SK-MEL-5 (cell line): ENCODE data around the gene MS4A14. TPM values are rescaled to one million over a fixed set of nuclear protein-coding genes. Genes with fewer than 3 reads are reported as not detected.
"Not testable (repeated sequence)": the region's sequence is repeated elsewhere in the genome, so short reads cannot be mapped to it uniquely, and the experiment has no call there.

ENCODE experiments used
- DNase-seq: peaks from one replicate; pipeline ENCODE4 v3.0.0-alpha.2; 2016; ENCODE audit warnings: low read depth, low spot score
- in situ Hi-C: cut with HindIII; loops from 2 replicates; pipeline ENCODE4 v1.10.0; 2016; ENCODE audit warnings: low sequenced_read_pairs, high pct_unique_total_duplicates, low pct_unique_long_range_greater_than_20kb
- total RNA-seq: library from RNA; depleted of rRNA; stranded (reverse); fragments of >200 nt; shearing (Covaris generic); gene quantifications from 2 replicates; pipeline ENCODE4 v1.2.3, GENCODE V29; 2014; rRNA removed

The MS4A14 gene
- total RNA-seq, 1 experiment from 2014 or later = not detected

DNA sequence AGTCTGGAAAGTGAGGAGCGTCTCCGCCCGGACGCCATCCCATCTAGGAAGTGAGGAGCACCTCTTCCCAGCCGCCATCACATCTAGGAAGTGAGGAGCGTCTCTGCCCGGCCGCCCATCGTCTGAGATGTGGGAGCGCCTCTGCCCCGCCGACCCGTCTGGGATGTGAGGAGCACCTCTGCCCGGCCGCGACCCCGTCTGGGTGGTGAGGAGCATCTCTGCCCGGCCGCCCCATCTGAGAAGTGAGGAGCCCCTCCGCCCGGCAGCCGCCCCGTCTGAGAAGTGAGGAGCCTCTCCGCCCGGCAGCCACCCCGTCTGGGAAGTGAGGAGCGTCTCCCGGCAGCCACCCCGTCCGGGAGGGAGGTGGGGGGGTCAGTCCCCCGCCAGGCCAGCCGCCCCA lies 54.9 kb downstream of the MS4A14 start:
- DNase-seq, in situ Hi-C loops: not testable (repeated sequence)

DNA sequence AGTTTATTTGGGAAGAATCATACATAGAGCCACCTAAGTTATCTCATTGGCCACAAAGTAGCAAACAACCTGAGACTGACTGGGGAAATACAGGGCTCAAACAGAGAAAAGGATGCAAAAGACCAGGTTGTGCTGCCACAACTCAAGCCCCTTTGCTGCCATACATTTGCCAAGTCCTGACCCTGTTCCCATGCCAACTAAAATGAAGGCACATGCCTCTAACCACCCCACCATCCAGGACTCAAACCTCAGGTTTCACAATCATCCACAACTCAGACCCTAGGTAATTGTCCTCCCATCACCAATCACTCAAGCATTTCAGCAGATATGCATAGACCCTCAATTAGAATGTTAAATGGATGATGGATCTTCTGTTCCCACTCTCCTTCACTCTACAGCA lies 58.0 kb downstream of the MS4A14 start:
- DNase-seq = no peak
- in situ Hi-C loops = no loop called here

DNA sequence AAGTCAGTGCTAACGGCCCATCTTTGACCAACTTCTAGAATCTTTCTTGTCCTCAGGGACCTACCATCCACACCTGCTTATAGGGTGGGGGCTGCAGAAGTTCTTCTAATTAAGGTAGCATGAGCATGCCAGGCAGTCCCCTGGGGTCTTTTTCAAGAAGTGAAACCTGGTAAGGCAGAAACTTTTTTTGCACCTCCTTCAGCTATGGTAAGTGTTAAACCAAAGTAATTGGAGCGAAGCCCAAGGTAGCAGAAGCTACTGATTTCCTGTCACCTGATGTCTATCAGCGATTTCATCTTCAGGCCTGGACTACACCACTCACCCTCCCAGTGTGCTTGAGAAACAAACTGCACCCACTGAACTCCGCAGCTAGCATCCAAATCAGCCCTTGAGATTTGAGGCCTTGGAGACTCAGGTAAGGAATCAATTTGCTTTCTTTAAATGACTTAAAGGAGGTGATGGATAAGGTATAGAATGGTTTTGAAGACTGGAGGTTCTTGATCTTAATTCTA lies 59.3 kb downstream of the MS4A14 start, which contains the start of gene MS4A1:
Gene MS4A1 (plus strand): TSS at position 317 of the 512 bp plus-strand sequence. CDS start 6,528 bp downstream, outside the sequence.
- in situ Hi-C loops = no loop called here
- no peak for DNase-seq

DNA sequence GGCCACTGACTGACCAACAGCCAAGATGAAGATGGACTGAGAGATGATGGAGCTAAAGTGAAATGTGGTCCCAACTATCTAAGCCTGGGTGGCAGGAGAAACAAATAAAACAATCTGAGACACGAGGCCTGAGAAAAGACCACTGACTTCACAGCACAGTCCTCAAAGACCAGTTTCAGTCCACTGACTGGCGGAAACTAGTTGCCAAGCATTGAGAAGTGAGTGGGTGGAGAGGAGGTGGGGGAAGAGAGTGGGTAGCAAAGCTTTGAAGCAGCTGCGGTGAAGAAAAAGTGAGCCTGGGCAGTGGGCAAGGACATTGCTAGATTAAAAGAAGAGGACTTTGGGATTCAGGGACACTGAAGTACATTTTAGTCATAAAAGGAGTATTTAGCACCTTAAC lies 61.3 kb downstream of the MS4A14 start:
- DNase-seq = no peak
- in situ Hi-C loops = no loop called here

DNA sequence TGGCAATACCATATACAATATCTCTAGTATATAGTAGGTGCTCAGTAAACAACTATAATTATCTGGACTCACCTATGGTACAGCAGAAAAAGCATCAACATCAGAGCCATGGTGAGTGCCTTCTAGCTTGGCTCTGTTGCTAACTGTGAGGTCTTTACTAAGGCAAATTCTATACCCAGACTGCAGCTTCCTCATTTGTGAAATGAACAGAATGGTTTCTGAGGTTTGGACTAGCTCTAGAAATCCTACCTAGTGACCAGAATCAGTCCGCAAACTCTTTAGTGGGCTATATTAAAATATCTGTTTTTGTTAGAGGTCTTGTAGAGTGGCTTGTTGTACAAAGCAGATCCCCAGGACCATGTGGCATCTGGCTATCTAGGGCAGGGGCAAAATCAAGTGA lies 63.1 kb downstream of the MS4A14 start:
- DNase-seq = no peak
- in situ Hi-C loops = no loop called here

Other genes starting within 250 kb of the MS4A14 start
- 0.53 TPM in 1 of 2 replicates, not detected in the other for gene MS4A6A, start 213.4 kb upstream of the MS4A14 start, total RNA-seq
- not detected in 2 replicates for gene MS4A4E, start 153.3 kb upstream of the MS4A14 start, total RNA-seq
- gene MS4A4A, start 115.8 kb upstream of the MS4A14 start, total RNA-seq = not detected in 2 replicates
- not detected in 2 replicates for gene MS4A6E, start 69.2 kb upstream of the MS4A14 start, total RNA-seq
- gene MS4A7, start 17.9 kb upstream of the MS4A14 start, total RNA-seq = not detected in 2 replicates
- not detected in 2 replicates for gene MS4A5, start 33.1 kb downstream of the MS4A14 start, total RNA-seq
- gene MS4A1, start 59.4 kb downstream of the MS4A14 start, total RNA-seq = not detected in 2 replicates
- gene MS4A12, start 96.3 kb downstream of the MS4A14 start, total RNA-seq = not detected in 2 replicates
- not detected in 2 replicates for gene MS4A13, start 118.9 kb downstream of the MS4A14 start, total RNA-seq